ENCODE measurements around the gene OXA1L.

Gene OXA1L

DNA sequence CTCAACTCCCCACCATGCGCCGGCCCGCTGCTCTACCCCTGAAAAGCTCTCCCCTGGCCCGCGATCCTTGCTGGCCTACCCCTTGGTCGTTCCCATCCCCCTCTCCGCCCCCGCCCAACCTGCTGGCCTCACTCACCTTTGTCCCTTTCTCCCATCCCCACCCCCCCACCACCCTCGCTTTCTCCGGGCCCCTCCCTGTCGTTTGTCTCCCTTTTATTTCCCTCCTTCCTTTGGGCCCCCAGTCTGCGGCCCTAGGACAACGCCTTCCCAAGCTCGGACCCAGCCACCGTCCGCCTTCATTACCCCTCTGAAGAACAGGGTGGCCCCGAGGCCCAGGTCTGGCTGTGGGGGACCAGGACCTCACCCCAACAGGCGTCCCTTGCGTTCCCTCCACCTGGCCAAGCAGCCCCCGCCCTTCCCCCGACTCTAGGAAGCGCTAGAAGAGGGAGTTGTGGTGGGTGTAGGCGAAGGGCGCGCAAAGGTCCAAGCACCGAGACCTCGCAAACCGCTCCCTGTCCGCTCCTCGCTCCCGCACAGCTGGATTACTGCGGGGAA is 55.6 kb downstream of the OXA1L start:
- no peak for TF ChIP-seq SIN3A (IDR thresholded peaks at IDR 0.05; ENCODE audit: borderline replicate concordance, insufficient read depth, low read length)
- no peak for TF ChIP-seq POLR2AphosphoS5 (IDR thresholded peaks at IDR 0.05; ENCODE audit: low read depth, low read length)
- TF ChIP-seq TAF1 (IDR thresholded peaks at IDR 0.05; ENCODE audit: borderline replicate concordance, insufficient read depth, low read length) = no peak
- TF ChIP-seq, protein P1, sequence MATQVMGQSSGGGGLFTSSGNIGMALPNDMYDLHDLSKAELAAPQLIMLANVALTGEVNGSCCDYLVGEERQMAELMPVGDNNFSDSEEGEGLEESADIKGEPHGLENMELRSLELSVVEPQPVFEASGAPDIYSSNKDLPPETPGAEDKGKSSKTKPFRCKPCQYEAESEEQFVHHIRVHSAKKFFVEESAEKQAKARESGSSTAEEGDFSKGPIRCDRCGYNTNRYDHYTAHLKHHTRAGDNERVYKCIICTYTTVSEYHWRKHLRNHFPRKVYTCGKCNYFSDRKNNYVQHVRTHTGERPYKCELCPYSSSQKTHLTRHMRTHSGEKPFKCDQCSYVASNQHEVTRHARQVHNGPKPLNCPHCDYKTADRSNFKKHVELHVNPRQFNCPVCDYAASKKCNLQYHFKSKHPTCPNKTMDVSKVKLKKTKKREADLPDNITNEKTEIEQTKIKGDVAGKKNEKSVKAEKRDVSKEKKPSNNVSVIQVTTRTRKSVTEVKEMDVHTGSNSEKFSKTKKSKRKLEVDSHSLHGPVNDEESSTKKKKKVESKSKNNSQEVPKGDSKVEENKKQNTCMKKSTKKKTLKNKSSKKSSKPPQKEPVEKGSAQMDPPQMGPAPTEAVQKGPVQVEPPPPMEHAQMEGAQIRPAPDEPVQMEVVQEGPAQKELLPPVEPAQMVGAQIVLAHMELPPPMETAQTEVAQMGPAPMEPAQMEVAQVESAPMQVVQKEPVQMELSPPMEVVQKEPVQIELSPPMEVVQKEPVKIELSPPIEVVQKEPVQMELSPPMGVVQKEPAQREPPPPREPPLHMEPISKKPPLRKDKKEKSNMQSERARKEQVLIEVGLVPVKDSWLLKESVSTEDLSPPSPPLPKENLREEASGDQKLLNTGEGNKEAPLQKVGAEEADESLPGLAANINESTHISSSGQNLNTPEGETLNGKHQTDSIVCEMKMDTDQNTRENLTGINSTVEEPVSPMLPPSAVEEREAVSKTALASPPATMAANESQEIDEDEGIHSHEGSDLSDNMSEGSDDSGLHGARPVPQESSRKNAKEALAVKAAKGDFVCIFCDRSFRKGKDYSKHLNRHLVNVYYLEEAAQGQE (IDR thresholded peaks at IDR 0.05; ENCODE audit: insufficient read depth in 1 of 2, low read depth in 2 of 2, low read length in 2 of 2) = no peak
- no peak for TF ChIP-seq FOXP2 (optimal IDR thresholded peaks at IDR 0.05; ENCODE audit: borderline replicate concordance, extremely low read depth, extremely low read length, insufficient read depth)
